Measurements from ENCODE around the gene DDX39B.

Gene DDX39B

DNA sequence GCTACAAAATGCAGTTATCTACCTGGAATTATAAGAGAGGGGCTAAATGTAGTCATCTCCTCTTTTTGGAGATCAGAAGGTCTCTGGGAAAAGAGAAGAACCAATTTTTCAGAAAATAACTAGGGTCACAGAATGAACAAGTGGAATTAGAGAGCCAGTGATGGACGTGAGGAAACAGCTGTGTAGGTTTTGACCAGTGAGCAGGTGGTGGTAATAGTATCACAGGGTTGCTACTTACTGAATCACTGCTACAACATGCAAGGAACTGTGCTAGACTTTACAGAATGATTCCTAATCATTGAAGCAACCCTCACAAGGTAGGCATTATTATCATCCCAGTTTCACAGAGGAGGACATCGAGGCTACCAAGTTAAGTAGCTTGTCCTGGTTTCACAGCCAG, 2.9 kb upstream of the DDX39B start:
- no peak for TF ChIP-seq POLR2AphosphoS5 (IDR thresholded peaks at IDR 0.05; ENCODE audit: low read depth, low read length)
- TF ChIP-seq TAF1 (IDR thresholded peaks at IDR 0.05; ENCODE audit: borderline replicate concordance, insufficient read depth, low read length) = no peak
- TF ChIP-seq FOXP2 (optimal IDR thresholded peaks at IDR 0.05; ENCODE audit: borderline replicate concordance, extremely low read depth, extremely low read length, insufficient read depth) = no peak
- no peak for TF ChIP-seq SIN3A (IDR thresholded peaks at IDR 0.05; ENCODE audit: borderline replicate concordance, insufficient read depth, low read length)
- TF ChIP-seq, protein P1, sequence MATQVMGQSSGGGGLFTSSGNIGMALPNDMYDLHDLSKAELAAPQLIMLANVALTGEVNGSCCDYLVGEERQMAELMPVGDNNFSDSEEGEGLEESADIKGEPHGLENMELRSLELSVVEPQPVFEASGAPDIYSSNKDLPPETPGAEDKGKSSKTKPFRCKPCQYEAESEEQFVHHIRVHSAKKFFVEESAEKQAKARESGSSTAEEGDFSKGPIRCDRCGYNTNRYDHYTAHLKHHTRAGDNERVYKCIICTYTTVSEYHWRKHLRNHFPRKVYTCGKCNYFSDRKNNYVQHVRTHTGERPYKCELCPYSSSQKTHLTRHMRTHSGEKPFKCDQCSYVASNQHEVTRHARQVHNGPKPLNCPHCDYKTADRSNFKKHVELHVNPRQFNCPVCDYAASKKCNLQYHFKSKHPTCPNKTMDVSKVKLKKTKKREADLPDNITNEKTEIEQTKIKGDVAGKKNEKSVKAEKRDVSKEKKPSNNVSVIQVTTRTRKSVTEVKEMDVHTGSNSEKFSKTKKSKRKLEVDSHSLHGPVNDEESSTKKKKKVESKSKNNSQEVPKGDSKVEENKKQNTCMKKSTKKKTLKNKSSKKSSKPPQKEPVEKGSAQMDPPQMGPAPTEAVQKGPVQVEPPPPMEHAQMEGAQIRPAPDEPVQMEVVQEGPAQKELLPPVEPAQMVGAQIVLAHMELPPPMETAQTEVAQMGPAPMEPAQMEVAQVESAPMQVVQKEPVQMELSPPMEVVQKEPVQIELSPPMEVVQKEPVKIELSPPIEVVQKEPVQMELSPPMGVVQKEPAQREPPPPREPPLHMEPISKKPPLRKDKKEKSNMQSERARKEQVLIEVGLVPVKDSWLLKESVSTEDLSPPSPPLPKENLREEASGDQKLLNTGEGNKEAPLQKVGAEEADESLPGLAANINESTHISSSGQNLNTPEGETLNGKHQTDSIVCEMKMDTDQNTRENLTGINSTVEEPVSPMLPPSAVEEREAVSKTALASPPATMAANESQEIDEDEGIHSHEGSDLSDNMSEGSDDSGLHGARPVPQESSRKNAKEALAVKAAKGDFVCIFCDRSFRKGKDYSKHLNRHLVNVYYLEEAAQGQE (IDR thresholded peaks at IDR 0.05; ENCODE audit: insufficient read depth in 1 of 2, low read depth in 2 of 2, low read length in 2 of 2) = no peak

DNA sequence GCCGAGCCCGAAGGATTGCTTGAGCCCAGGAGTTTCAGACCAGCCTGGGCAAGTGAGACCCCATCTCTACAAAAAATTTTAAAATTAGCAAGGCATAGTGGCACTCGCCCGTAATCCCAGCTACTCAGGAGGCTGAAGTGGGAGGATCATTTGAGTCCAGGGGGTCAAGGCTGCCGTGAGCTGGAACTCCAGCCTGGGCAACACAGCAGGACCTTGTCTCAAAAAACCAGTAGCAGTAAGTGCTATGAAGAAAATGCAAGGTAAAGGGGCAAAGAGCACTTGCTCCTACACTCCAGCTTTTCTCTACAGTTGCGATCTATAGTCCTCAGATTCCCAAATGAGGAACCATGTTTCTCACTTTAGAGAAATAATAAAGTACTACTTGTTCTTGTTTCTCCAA, 1.8 kb upstream of the DDX39B start:
- no peak for TF ChIP-seq TAF1 (IDR thresholded peaks at IDR 0.05; ENCODE audit: borderline replicate concordance, insufficient read depth, low read length)
- no peak for TF ChIP-seq SIN3A (IDR thresholded peaks at IDR 0.05; ENCODE audit: borderline replicate concordance, insufficient read depth, low read length)
- TF ChIP-seq, protein P1 (IDR thresholded peaks at IDR 0.05; ENCODE audit: insufficient read depth in 1 of 2, low read depth in 2 of 2, low read length in 2 of 2) = no peak
- TF ChIP-seq FOXP2 (optimal IDR thresholded peaks at IDR 0.05; ENCODE audit: borderline replicate concordance, extremely low read depth, extremely low read length, insufficient read depth) = no peak
- TF ChIP-seq POLR2AphosphoS5 (IDR thresholded peaks at IDR 0.05; ENCODE audit: low read depth, low read length) = no peak

DNA sequence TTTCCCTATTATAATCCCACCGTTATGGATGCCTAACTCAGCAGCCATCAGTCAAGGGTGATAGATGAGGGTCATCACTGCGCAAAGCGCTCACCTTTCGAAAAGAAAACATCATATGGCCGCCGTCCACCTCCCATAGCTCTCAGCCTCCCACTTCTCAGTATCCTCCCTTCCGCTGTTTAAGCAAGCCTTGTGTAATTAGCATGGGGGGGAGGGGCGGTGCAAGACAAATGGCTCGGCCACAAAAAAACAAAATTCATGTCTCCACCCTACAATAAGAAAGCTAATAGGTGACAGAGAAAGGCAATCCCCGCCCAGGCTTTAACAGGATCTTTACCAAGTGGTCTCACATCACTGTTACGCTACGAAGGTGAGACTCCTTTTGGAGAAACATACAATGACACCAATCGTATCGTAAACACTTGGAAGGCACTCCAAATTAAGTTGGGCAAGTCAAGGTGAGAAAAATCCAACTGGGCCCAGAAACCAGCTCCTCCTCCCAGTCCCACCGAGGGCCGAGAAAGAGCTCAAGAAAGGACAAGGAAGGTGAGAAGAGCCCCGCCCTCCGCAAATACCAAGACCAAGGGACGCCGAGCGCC, 645 bp downstream of the DDX39B start:
- peak; percentile 91; the same call in 1 of the 2 replicates for TF ChIP-seq SIN3A (IDR thresholded peaks at IDR 0.05; ENCODE audit: borderline replicate concordance, insufficient read depth, low read length)
- TF ChIP-seq POLR2AphosphoS5 (IDR thresholded peaks at IDR 0.05; ENCODE audit: low read depth, low read length) = no peak
- TF ChIP-seq TAF1 (IDR thresholded peaks at IDR 0.05; ENCODE audit: borderline replicate concordance, insufficient read depth, low read length) = no peak
- TF ChIP-seq, protein P1 (IDR thresholded peaks at IDR 0.05; ENCODE audit: insufficient read depth in 1 of 2, low read depth in 2 of 2, low read length in 2 of 2) = 0 out of 4 replicates have a peak, but pooled peaks of 1 of the 2 experiments have one; percentile 44
- no peak for TF ChIP-seq FOXP2 (optimal IDR thresholded peaks at IDR 0.05; ENCODE audit: borderline replicate concordance, extremely low read depth, extremely low read length, insufficient read depth)

DNA sequence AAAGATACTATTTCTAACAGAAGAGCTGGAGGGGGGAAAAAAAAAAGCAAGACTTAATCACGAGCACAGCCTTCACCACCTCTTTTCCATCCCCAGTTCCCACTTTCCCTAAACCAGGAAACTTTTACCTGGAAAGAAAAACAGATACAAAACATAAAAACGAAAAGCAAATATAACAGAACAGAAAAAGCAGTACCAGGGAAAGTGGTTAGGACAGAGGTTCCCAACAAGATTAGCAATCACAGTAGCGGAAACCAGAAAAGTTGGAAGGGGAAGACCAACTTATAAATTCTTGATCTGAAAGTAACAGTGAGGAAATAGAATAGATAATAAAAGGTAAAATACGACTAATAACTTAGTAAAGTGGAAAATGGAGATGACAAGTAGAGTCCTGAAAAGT, 1.2 kb downstream of the DDX39B start:
- TF ChIP-seq, protein P1 (IDR thresholded peaks at IDR 0.05; ENCODE audit: insufficient read depth in 1 of 2, low read depth in 2 of 2, low read length in 2 of 2) = no peak
- no peak for TF ChIP-seq SIN3A (IDR thresholded peaks at IDR 0.05; ENCODE audit: borderline replicate concordance, insufficient read depth, low read length)
- no peak for TF ChIP-seq POLR2AphosphoS5 (IDR thresholded peaks at IDR 0.05; ENCODE audit: low read depth, low read length)
- TF ChIP-seq TAF1 (IDR thresholded peaks at IDR 0.05; ENCODE audit: borderline replicate concordance, insufficient read depth, low read length) = no peak
- TF ChIP-seq FOXP2 (optimal IDR thresholded peaks at IDR 0.05; ENCODE audit: borderline replicate concordance, extremely low read depth, extremely low read length, insufficient read depth) = no peak

All from PFSK-1 (cell line).